Tibial nerve (tissue), 3 donors: ENCODE data around the gene GRIP2.

ENCODE experiments used
- POLR2A ChIP-seq, 2 donors: fragments of 450-650 bp; IDR thresholded peaks; one replicate each; pipeline ENCODE4 v1.6.1; 2017; ENCODE audit warnings: antibody characterized with exemption in 2 of 2, mild to moderate bottlenecking in 2 of 2, moderate library complexity in 2 of 2
- TF ChIP-seq, protein P1 (sequence below), 5 experiments: fragments of 200-600 bp in 3 of 5; fragments of 450-650 bp in 2 of 5; sonication (generic) in 3 of 5; IDR thresholded peaks; one replicate each; pipeline ENCODE4 v1.5.1; 2016 to 2019; ENCODE audit warnings: antibody characterized with exemption in 5 of 5, mild to moderate bottlenecking in 3 of 5, moderate library complexity in 2 of 5

DNA sequence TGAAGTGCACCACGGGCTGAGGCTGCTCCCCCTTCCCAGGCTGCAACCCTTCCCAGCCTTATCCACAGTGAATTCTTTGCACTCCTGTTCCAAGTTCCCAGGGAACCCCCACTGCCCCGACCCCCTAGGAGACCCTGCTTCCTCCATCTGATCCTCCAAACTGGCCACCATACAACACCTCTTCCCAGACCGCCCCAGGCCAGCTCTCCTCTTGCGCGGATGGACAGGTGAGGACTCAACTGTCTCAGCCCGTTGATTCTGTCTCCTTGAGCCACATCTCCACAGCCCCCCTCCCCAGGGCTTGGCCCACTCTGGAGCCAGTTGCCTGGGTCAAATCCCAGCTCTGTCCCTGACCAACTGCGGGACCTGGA, 21.7 kb downstream of the GRIP2 start:
- TF ChIP-seq POLR2A (IDR thresholded peaks at IDR 0.05): no peak
- TF ChIP-seq, protein P1, sequence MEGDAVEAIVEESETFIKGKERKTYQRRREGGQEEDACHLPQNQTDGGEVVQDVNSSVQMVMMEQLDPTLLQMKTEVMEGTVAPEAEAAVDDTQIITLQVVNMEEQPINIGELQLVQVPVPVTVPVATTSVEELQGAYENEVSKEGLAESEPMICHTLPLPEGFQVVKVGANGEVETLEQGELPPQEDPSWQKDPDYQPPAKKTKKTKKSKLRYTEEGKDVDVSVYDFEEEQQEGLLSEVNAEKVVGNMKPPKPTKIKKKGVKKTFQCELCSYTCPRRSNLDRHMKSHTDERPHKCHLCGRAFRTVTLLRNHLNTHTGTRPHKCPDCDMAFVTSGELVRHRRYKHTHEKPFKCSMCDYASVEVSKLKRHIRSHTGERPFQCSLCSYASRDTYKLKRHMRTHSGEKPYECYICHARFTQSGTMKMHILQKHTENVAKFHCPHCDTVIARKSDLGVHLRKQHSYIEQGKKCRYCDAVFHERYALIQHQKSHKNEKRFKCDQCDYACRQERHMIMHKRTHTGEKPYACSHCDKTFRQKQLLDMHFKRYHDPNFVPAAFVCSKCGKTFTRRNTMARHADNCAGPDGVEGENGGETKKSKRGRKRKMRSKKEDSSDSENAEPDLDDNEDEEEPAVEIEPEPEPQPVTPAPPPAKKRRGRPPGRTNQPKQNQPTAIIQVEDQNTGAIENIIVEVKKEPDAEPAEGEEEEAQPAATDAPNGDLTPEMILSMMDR (IDR thresholded peaks at IDR 0.05): no peak
